ENCODE measurements around the gene TRPC3.

Gene TRPC3

DNA sequence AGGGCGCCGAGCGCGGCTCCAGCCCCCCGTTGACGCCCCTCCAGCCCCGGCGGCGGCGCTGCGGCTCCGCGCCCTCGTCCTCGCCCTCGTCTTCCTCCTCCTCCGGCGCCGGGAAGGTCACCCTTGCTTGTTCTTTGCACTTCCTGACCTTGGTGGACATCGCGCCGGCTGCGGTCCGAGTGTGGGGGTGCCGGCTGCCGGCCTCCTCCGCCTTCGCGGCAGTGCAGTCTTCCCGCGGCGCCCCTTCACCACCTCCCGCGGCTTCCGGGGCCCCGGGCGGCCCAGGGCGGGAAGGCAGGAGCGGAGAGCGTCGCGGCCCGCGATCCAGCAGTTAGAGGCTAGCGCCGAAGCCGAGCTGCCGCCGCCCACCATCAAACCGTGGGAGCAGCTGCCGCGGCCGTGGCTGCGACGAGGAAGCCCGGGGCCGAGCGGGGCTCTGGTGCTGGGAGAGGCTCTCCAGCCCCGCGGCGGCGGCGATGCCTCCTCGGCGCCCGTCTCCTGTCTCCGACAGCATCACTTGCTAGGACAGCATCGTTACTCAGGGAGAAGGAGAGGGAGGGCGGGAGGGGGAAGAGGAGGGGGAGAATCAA is at the start of gene TRPC3:
Gene TRPC3, minus strand, starts transcription at position 540 of the 590 bp plus-strand sequence. Its CDS starts 380 bp downstream, at position 160.
- no peak for DNase-seq (ENCODE audit: low spot score)

DNA sequence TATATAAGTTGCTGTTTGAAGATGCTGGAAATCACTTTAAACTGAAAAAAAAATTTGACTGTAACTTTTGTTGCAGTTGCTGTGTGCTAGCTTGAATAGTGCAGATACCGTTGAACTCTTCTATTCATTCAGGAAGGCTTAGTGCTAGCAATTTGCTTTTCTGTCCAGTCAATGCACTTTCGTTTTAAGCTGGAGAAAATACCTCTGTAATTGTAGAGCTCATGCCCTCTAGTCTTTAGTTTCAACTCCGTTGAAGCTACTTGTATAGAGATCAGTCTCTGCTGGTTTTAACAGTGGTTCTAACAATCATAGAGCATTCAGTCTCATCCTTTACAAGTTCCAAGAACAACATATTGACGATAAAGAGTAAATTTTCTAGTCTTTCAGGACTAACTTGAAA is 49.0 kb upstream of the TRPC3 start:
- no peak for FAIRE-seq

More for the DNA sequence above, at the start of gene TRPC3:
- no peak for FAIRE-seq

DNA sequence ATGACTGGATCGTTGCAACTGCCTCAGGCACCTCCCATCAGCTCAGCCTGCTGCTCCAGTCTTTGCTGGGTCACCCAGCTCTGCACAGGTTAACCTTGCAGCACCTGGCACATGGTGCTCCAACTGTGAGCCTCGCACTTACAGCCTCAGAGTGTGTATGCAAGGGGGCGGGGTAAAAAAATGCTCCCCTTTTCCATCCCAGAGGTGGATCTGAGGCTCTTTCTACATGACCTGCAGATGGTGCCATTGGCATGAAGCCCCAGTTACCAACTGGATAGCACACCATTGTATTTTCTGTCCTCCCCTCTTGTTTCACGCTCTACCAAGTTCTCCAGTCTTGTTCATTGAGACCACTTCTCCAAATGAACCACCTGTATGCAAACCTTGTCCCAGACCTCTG is 46.2 kb upstream of the TRPC3 start:
- DNase-seq (ENCODE audit: low spot score) (no peak), FAIRE-seq (no peak)

More for the DNA sequence above, 49.0 kb upstream of the TRPC3 start:
- no peak for DNase-seq (ENCODE audit: low spot score)

DNA sequence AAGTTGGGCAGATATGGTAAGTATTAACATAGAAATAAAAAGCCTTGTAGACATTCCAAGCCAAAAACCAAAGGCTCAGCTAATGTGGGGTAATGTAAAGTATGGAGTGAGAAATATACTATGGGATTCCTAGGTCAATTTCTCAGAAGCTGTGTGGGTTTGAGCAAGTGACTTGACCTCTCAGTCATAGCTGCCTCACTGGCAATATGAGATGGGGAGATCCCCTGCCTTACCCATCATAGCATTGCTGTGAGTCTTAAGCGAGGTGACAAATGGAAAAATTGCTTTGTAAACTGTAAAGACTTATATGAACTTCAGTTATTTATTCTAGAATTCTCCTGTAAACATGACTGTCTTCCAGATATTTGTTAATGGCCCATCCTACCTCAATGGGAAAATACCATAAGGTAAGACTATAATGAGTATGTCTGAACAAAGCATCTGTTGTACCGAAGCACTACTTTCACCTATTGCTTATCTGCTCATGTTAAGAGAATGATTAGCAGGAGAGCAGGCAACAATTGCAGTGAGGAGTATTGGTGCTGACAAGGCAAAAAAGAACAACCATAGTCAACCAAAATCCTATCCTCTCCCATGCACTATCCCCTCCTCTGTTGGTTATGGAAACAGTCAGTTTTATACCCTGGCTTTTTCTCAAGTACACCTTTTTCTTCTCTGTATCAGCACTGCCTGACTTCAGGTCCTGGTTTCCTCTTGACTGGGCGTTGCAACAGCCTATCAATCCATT is 44.1 kb upstream of the TRPC3 start:
- DNase-seq (ENCODE audit: low spot score): no peak
- no peak for FAIRE-seq

DNA sequence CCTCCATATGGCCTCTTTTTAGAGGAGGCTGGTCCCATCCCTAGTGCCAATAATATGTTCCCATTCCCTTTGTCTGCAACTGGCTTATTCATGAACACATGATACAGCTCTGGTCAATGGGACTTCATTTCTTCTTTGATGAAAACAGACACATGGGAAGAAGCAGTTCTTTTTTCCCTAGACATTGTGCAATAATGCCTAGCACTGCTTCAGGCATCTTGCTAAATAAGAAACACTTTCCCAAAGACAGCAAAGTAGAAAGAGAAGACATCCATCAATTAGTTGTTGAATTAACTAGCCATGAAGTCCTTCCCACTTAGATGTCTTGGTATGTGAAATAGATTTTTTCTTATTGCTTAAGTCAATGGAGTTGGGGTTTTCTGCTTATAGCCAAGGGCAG is 40.1 kb upstream of the TRPC3 start:
- no peak for FAIRE-seq
- no peak for DNase-seq (ENCODE audit: low spot score)

DNA sequence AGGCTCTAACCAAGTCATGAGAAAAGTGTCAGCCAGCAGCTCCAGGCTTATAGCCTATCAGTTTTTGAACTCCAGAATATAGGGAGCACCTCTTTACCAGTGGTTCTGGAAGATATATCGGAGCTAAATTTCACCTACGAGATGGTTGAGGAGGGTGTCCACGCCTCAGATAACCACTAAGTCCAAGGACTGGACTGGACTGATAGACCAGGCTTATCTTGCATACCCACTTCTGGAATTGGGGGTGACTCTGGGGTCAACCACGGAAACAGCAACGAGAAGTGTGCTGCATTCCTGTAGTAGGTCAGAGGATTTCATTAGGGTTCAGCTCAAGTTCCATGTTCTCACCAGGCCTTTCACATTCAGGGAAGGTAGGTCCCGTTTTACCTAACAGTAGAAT is 38.6 kb upstream of the TRPC3 start:
- no peak for DNase-seq (ENCODE audit: low spot score)
- no peak for FAIRE-seq

DNA sequence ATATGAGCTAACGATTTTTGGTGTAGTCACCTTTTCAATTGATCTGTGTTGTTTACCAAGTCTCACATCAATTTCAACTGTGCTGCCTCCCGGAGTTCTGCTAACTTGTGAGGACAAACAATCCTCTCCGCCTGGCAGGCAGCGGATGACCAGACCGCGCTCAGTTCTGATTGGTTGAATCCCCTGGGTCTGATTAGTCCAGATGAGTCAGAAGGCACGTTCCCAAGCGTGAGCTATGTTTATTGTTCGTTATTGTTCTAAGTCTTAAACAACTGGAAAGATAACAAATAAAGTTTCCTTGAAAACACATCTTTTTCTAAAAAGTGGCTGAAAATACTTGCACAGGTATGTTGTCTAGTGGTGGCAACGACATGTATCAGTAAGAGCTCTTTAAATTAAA is 37.9 kb upstream of the TRPC3 start:
- DNase-seq (ENCODE audit: low spot score) (no peak), FAIRE-seq (no peak)

DNA sequence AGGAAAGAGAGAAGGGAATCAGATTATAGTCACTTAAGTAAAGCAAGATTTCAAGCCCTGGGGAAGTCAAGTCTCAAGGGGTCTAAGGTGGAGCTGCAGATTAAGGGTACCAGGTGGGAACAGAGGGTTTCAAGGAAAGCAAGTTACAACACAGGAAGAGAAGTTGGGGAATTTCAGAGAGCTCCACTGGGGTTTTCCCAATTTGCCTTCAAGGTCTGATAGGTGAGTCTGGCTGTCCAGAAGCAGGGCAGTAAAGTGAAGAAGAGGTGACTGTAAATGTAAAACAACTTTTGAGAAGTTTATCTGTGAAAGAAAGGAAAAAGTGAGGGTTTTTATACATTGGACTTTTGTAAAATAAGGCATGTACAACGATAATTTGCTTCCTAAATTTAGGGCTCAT is 37.1 kb upstream of the TRPC3 start:
- no peak for DNase-seq (ENCODE audit: low spot score)
- no peak for FAIRE-seq

DNA sequence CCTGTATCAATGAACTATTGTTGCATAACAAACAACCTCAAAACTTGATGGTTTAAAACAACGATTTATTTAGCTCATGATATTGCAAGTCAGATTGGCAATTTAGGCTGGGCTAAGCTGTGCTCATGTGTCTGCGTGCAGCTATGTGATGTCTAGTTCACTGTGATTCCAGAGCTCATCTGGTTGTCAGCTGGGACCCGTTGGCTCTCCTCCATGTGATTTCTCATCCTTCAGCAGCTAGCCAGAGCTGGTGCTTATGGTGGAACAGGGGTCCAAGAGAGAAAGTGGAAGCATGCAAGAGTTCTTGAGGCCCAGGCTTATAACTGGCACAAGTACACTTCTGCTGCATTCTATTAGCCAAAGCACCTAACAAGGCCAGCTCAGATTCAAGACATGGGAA is 28.8 kb upstream of the TRPC3 start:
- FAIRE-seq (no peak), DNase-seq (ENCODE audit: low spot score) (no peak)

DNA sequence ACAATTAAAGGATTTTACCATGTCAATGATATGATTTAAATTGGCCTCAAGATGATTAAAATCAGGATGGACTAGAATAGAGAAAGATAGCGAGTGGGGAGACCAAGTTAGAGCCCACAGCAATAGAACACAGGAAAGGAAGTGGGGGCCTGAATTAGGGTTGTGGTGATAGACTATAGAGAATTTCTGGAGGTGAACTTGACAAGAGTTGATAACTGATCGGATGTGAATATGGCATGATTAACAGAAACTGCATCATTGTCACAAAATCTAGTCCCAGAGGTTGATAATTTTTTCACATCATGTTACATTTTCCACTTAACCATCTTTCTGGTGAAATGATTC is 26.3 kb upstream of the TRPC3 start:
- FAIRE-seq (no peak), DNase-seq (ENCODE audit: low spot score) (no peak)

DNA sequence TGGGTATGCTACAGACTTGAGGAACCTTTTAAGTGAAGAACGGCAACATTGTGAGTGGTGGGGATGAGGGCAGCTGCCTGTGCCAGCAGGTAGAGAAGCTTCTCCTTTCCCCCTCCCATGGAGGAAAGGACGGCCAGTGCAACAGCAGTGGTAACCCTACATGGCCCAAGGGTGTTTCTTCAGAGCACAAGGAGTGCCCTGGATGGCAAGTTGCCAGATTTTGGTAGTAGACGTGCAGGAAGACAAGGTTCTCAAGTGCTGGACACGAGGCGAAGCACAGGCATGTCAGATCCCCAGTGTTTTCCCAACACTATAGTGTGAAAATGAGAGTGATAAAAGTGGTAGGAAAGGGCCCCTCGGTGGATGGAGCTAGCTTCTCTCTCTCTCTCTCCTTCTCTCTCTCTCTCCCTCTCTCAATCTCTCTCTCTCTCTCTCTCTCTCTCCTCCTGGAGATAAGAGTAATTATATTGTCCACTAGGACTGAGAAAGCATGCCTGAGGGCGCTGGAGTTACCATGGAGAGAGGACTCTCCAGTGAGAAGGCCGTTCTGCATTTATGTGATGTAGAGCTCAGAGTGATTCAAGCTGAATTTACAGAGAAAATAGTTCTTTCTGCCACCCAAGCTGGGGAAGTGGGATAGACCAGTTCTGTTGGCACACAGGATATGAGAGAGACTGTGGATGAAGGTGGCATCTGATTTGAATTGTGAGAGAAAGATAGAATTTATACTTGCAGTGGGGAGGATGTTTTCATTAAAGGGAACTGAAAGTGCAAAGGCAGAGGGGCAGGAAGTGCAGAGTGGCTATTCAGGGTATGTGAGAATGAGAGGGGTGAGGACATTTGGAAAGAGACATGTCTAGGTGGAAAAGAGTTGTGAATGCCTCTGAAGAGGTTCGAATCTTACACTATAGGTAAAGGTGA is 25.7 kb upstream of the TRPC3 start:
- FAIRE-seq: no peak
- DNase-seq (ENCODE audit: low spot score): no peak

DNA sequence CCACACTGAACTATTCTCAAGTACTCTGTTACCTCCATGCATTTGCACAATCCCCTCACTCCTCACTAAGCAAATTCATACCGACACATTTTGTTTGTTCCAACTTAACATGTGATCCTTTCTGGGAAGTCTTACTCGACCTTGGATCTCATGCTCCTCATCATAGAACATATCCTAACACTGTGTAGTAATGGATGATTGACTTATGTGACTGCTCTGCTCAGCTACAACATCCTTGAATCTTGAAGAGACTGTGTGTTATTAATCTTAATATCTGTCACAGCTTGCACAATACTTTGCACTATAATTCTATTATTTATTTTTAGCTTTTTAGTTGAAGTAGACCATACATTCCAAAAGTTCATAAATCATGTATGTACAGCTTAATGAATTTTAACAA is 23.9 kb upstream of the TRPC3 start:
- FAIRE-seq (no peak), DNase-seq (ENCODE audit: low spot score) (no peak)

DNA sequence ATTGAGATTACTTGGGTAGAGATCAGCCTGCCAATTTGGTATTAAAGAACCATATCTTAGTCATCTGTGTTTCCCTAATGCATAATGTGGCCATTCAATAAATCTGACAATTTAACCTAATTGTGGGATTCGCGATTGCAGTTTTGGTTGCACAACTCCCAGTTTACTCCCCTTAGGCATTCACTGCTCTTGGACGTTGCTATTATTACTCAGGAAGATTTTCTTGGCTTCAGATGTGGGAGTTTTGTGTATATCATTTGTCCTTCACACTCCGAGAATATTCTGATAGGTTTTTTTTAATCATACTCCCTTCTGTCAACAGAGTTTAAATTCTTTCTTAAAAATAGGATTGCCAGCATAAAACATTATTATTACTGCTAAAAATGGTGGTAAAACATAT is 22.0 kb upstream of the TRPC3 start:
- DNase-seq (ENCODE audit: low spot score) (no peak), FAIRE-seq (no peak)

DNA sequence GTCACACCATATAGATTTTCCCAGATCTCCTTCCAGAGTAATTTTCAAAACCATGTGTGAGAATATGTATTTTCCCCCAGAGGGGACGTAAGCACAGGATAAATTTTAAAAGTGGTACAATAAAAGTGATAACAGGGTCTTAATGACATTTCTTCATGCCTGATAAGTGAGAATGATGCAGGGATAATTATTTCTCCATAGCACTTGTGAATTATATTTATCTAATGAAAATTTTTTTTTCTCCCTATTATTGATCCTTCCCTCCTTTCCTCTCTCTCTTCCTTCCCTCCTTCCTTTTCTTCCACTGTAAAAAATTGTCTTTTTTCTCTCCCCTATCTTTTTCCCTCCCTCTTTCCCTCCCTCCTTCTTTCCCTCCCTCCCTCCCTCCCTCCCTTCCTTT is 17.0 kb upstream of the TRPC3 start:
- DNase-seq (ENCODE audit: low spot score) (no peak), FAIRE-seq (no peak)

DNA sequence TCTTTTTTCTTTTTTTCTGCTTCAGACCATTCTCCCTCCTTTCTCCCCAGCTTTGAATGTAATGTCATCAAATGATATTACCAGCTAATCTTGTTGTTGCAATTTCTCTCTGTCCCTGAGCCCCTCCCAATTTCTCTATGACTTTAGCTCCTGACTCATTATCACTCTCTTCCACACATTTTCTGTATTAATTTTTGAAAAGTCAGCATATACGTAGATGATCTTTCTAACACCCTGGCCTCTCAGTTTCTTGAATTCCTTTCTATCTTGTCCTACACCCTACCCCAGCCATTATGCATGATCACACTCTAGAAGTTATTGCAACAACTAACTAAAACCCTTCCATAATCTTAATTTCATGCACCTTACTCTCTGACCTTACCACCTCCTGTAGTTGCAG is 13.1 kb upstream of the TRPC3 start:
- FAIRE-seq (no peak), DNase-seq (ENCODE audit: low spot score) (no peak)

DNA sequence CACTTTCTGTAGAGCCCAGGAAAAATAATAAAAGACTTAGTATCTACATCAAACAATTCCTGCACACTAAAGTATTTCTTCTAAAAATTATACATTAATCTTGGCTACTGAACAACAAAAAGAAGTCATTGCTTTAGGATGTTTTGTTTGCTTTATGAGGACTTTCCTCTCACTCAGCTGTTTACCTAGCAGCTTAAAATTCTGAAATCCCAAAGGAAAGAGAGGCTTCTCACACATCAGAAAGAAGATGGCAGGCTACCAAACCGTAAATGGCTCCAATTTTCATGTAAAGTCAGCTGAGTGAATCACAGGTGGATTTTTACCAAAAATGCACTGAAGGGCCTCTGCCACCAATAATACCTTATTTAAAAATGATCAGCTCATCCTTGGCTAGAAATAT is 9.0 kb upstream of the TRPC3 start:
- no peak for DNase-seq (ENCODE audit: low spot score)
- no peak for FAIRE-seq

DNA sequence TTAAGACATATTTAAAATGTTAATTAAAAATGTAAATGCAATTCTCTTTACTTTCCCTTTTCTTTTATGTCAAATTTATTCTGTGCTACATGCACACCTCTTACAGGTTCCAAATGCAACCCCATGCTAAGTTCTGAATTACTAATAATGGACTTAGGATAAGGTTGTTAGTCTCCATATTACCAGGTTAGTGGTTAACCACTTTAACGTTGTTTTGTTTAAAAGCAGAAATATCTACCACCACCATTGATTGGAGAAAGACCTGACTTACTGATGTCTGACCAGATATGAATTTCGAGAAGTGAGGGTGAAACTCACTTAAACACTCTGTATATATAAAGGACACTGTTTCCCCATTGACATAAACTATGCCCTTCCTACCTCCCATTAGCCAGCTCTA is 6.9 kb upstream of the TRPC3 start:
- no peak for FAIRE-seq

DNA sequence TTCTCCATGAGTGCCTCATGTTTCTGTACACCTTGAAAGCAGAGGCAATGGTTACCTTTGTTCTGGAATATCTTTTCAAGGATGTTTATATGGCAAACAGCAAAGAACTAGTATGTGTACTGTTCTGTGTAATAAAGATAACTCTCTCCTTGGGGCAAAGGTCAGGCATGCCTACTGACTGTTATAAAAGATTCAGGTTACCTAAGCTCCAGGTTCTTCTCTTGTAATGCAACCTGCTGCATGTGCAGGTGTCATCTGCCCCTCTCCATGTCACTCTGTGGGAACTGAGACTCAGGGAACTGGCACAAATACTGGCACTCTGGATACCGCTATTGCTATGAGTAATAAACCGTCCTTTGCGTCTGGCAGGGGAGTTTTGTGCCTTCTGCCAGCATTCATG is 5.4 kb upstream of the TRPC3 start:
- FAIRE-seq: no peak

More for the DNA sequence above, 6.9 kb upstream of the TRPC3 start:
- DNase-seq (ENCODE audit: low spot score): no peak

DNA sequence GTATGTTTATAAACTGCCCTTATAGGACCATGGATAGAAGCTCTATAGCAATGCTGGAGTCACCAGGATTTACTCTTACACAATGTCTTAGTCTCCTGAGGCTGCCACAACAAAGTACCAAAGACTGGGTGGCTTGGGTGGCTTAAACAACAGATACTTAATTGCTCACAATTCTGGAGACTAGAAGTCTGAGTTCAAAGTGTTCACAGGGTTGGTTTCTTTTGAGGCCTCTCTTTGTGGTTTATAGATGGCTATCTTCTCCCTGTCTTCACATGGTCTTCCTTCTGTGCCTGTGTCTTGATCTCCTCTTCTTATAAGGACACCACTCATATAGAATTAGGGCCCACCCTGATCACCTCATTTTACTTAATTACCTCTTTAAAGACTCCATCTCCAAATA is 2.0 kb upstream of the TRPC3 start:
- FAIRE-seq: no peak

More for the DNA sequence above, 5.4 kb upstream of the TRPC3 start:
- no peak for DNase-seq (ENCODE audit: low spot score)

DNA sequence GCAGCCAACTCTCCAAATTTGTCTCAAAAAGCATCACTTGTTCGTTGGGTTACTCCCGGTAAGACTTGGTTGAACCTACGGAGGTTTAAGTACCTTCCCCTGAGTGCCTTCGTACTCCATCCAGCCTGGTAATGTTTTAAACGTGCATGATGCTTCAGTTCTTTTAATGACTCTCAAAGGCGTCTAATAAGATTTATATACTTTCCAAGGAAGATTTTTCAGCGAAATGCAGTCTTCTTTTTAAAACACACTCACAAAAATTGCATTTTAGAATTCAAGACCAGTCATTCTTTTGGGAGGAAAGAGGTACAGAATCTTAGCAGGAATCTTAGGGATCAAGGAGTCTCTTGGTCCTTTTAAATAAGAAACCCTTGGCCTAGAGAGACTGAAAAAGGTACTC is 430 bp upstream of the TRPC3 start:
- FAIRE-seq (no peak), DNase-seq (ENCODE audit: low spot score) (no peak)

More for the DNA sequence above, 2.0 kb upstream of the TRPC3 start:
- DNase-seq (ENCODE audit: low spot score): no peak

DNA sequence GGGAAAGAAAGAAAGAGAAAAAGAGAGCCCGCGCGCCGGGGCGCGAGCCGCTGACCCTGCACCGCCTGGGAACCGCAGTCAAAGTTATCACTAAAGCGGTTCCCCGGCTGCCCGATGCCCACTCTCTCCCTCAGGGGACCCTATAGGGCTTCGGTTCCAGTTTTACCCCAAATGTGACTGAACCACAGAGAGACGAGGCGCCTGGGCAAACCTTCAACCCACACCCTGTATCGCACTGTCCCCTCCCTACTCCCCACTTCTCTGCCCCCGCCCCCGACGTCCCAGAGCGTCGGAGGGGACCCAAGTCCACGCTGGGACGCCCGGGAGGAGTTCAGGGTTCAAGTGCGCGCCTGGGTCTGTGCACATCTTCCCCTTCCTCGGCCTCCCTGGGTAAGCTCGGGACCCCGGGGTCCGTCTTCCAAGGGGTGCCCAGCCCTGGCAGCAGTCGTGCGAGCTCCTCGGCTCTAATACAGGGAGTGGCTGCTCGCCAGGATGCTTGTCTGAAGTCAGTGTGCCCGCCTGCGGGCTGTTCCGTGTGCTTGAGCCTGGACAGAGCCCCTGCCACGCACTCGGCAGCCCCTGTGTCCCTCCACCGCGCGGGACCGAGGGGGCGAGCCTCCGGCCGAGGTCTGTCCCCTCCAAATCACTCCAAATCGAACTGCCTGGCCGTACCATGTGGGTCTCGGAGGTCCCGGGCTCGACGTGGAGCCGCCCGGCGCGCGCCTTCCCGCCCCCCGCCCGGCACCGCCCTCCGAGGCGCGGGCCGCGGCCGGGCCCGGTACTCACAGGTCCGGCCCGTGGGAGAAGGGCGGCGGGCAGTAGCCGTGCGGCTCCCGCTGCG is 960 bp downstream of the TRPC3 start:
- FAIRE-seq (no peak), DNase-seq (ENCODE audit: low spot score) (no peak)
